Lower leg skin (tissue), 3 donors: Measurements from ENCODE around the gene MDC1.

ENCODE experiments used
- POLR2A ChIP-seq, 2 donors: fragments of 450-650 bp; IDR thresholded peaks; one replicate each; pipeline ENCODE4 v1.6.1; 2016 to 2017; ENCODE audit warnings: antibody characterized with exemption in 2 of 2, mild to moderate bottlenecking in 1 of 2, moderate library complexity in 1 of 2
- TF ChIP-seq, protein P1 (sequence below), 3 donors: fragments of 450-650 bp; IDR thresholded peaks; one replicate each; pipeline ENCODE4 v1.5.1; 2016; ENCODE audit warnings: antibody characterized with exemption in 3 of 3, mild to moderate bottlenecking in 3 of 3, moderate library complexity in 2 of 3

DNA sequence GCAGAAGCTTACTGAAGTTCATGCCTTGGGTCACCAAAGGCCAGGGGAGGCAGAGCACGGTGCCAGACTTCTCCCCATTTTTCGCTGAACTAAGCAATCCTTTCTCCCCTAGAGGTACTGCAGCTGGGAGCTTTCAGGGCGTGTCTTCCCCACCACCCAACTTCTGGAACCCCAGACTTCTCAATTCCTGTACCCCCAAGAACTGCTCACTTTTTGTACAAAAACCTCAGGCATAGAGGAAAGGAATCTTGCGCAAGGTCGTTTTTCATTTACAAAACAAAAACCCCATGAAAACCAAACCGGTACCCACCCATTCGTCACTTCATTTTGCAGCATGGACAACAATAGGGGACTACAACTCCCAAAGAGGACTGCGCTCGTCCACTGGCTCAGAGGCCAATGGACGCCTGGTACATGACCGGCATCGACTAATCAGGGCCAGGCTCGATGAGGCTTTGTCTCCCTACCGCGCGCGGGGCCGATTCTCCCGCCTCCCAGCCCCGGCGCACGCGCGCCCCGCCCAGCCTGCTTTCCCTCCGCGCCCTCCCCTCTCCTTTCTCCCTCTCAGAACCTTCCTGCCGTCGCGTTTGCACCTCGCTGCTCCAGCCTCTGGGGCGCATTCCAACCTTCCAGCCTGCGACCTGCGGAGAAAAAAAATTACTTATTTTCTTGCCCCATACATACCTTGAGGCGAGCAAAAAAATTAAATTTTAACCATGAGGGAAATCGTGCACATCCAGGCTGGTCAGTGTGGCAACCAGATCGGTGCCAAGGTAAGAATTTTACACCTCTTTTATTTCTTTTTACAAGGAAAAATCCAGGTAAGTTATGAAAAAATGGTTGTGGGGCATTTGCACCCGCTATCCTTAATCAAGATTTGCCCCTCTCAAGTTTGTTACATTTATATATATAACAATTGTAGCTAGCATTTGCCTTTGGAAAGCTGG is 3.0 kb upstream of the MDC1 start, which contains the start of gene TUBB:
- TF ChIP-seq, protein P1, sequence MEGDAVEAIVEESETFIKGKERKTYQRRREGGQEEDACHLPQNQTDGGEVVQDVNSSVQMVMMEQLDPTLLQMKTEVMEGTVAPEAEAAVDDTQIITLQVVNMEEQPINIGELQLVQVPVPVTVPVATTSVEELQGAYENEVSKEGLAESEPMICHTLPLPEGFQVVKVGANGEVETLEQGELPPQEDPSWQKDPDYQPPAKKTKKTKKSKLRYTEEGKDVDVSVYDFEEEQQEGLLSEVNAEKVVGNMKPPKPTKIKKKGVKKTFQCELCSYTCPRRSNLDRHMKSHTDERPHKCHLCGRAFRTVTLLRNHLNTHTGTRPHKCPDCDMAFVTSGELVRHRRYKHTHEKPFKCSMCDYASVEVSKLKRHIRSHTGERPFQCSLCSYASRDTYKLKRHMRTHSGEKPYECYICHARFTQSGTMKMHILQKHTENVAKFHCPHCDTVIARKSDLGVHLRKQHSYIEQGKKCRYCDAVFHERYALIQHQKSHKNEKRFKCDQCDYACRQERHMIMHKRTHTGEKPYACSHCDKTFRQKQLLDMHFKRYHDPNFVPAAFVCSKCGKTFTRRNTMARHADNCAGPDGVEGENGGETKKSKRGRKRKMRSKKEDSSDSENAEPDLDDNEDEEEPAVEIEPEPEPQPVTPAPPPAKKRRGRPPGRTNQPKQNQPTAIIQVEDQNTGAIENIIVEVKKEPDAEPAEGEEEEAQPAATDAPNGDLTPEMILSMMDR (IDR thresholded peaks at IDR 0.05) = no peak
- TF ChIP-seq POLR2A (IDR thresholded peaks at IDR 0.05) = no peak
